Testis (tissue), 3 donors: ENCODE measurements around the gene AK4. TPM values are rescaled to one million over a fixed set of nuclear protein-coding genes. Genes with fewer than 3 reads are reported as not detected.

Source experiments
- DNase-seq: peaks from one replicate; pipeline ENCODE4 v3.0.0-alpha.2; 2019
- H3K27ac ChIP-seq, 2 donors: fragments of 200-600 bp; sonication (generic); one replicate each; pipeline ENCODE4 v1.5.1; 2019
- H3K27me3 ChIP-seq: fragments of 200-600 bp; sonication (generic); one replicate; pipeline ENCODE4 v1.5.1; 2019
- H3K36me3 ChIP-seq: fragments of 200-600 bp; sonication (generic); one replicate; pipeline ENCODE4 v1.5.1; 2017; ENCODE audit warnings: low read depth; ENCODE audit errors: missing control alignments
- H3K4me1 ChIP-seq: fragments of 200-600 bp; sonication (generic); one replicate; pipeline ENCODE4 v1.5.1; 2019
- H3K4me3 ChIP-seq, 2 donors: fragments of 200-600 bp; sonication (generic); one replicate each; pipeline ENCODE4 v1.5.1; 2017 to 2019
- H3K9me3 ChIP-seq: fragments of 200-600 bp; sonication (generic); one replicate; pipeline ENCODE4 v1.5.1; 2017
- CTCF ChIP-seq, 3 experiments: fragments of 450-650 bp in 2 of 3; fragments of 200-600 bp in 1 of 3; sonication (generic) in 1 of 3; IDR thresholded peaks; one replicate each; pipeline ENCODE4 v1.5.1; 2016 to 2019; ENCODE audit warnings: antibody characterized with exemption in 3 of 3, mild to moderate bottlenecking in 2 of 3, moderate library complexity in 1 of 3
- POLR2A ChIP-seq: fragments of 450-650 bp; IDR thresholded peaks from one replicate; pipeline ENCODE4 v1.6.1; 2017; ENCODE audit warnings: antibody characterized with exemption, mild to moderate bottlenecking, moderate library complexity
- WGBS, 2 donors: methylation state at CpG; one replicate each; pipeline ENCODE4 v1.1.5; 2018; 5-methylcytosine and 5-hydroxymethylcytosine counted together
- intact Hi-C: fragments of 100-400 bp; cut with DNase I; formaldehyde crosslinking; loops from one replicate; pipeline ENCODE4 v1.15.1; 2023; ENCODE audit warnings: low total_unique reads
- polyA plus RNA-seq: library from polyadenylated mRNA; stranded (reverse); fragments of 350-450 nt; fragmentation: Illumina TruSeq; extraction: RNeasy Lipid Tissue Mini Kit (QIAGEN cat#74804); gene quantifications from one replicate; pipeline ENCODE4 v1.2.3, GENCODE V29; 2014; ENCODE audit warnings: low read depth, low replicate concordance; ENCODE audit not compliant: insufficient read depth
- total RNA-seq, 2 donors: library from RNA; depleted of rRNA; stranded (reverse); fragments of >200 nt; gene quantifications; one replicate each; pipeline ENCODE4 v1.2.3, GENCODE V29; 2016

Gene AK4
- total and polyA plus RNA-seq, 3 donors from 2014 or later: 29.0 to 42.0 (median 40.1) TPM

- intact Hi-C loops: no loop called here
- H3K4me1 ChIP-seq: no peaks in the 10 kb centered on the region
- H3K4me3 ChIP-seq: no peak overlapping the region
- WGBS, 2 donors: 97 to 100% methylated on average over 2 of the region's 2 CpGs
- no peaks in the 10 kb centered on the region for H3K36me3 ChIP-seq
- no peaks in the 10 kb centered on the region for H3K27me3 ChIP-seq
- H3K9me3 ChIP-seq: no peaks in the 10 kb centered on the region
- no peak overlapping the region for H3K27ac ChIP-seq
- no peak for DNase-seq
- no peak for TF ChIP-seq CTCF (IDR thresholded peaks at IDR 0.05)
- TF ChIP-seq POLR2A: no peak
These were observed 52.4 kb downstream of the AK4 start for GRCh38 chr1:65200411-65200810.

- intact Hi-C loops: no loop called here
- H3K9me3 ChIP-seq: no peaks in the 10 kb centered on the region
- no peak overlapping the region for H3K27ac ChIP-seq
- no peaks in the 10 kb centered on the region for H3K4me1 ChIP-seq
- H3K4me3 ChIP-seq: no peak overlapping the region
- 76 to 90% methylated on average over 2 of the region's 2 CpGs for WGBS, 2 donors
- no peak for TF ChIP-seq CTCF (IDR thresholded peaks at IDR 0.05)
- DNase-seq: no peak
- H3K27me3 ChIP-seq: no peaks in the 10 kb centered on the region
- no peaks in the 10 kb centered on the region for H3K36me3 ChIP-seq
These were observed 58.8 kb downstream of the AK4 start for GRCh38 chr1:65206836-65207235.

GRCh38 chr1:65207317-65207716 lies 59.3 kb downstream of the AK4 start:
- Histone ChIP-seq H3K4me1 (no peaks in the 10 kb centered on the region), H3K27me3 (no peaks in the 10 kb centered on the region), H3K9me3 (no peaks in the 10 kb centered on the region), H3K4me3 (no peak overlapping the region), H3K36me3 (no peaks in the 10 kb centered on the region), H3K27ac (no peak overlapping the region)
- WGBS, 2 donors: 71 to 82% methylated on average over 4 of the region's 4 CpGs
- intact Hi-C loops: no loop called here
- no peak for DNase-seq
- TF ChIP-seq POLR2A (no peak), CTCF (IDR thresholded peaks at IDR 0.05) (no peak)

- Histone ChIP-seq H3K27ac (no peak overlapping the region), H3K36me3 (no peaks in the 10 kb centered on the region), H3K4me1 (no peaks in the 10 kb centered on the region), H3K4me3 (no peak overlapping the region), H3K27me3 (no peaks in the 10 kb centered on the region), H3K9me3 (no peaks in the 10 kb centered on the region)
- no peak for DNase-seq
- intact Hi-C loops: no loop called here
- WGBS, 2 donors: 87 to 92% methylated on average over 8 of the region's 8 CpGs
- TF ChIP-seq CTCF (IDR thresholded peaks at IDR 0.05) (no peak), POLR2A (no peak)
These were observed 60.6 kb downstream of the AK4 start for GRCh38 chr1:65208563-65208973.

GRCh38 chr1:65209005-65209885 lies 61.2 kb downstream of the AK4 start:
- WGBS, 2 donors: 41 to 54% methylated on average over 6 of the region's 6 CpGs
- H3K27ac ChIP-seq: no peak overlapping the region
- intact Hi-C loops: no loop called here
- H3K4me3 ChIP-seq: no peak overlapping the region
- TF ChIP-seq CTCF (IDR thresholded peaks at IDR 0.05): peak; percentile 45 to 66 (median 57)
- no peak for TF ChIP-seq POLR2A
- DNase-seq: peak; percentile 46
- no peaks in the 10 kb centered on the region for H3K4me1 ChIP-seq
- H3K36me3 ChIP-seq: no peaks in the 10 kb centered on the region
- H3K27me3 ChIP-seq: no peaks in the 10 kb centered on the region
- H3K9me3 ChIP-seq: no peaks in the 10 kb centered on the region
